ENCODE measurements around the gene PCBP3.
A peak's percentile ranks its signal among the peaks of the same experiment; 100 is the strongest.
"Not testable (repeated sequence)": the region's sequence is repeated elsewhere in the genome, so short reads cannot be mapped to it uniquely, and the experiment has no call there.

Gene PCBP3

GRCh38 chr21:45975667-45976409 lies 332.3 kb downstream of the PCBP3 start:
- DNase-seq: not testable (repeated sequence)

GRCh38 chr21:45976701-45977311 lies 333.3 kb downstream of the PCBP3 start:
- no peak for DNase-seq

DNA sequence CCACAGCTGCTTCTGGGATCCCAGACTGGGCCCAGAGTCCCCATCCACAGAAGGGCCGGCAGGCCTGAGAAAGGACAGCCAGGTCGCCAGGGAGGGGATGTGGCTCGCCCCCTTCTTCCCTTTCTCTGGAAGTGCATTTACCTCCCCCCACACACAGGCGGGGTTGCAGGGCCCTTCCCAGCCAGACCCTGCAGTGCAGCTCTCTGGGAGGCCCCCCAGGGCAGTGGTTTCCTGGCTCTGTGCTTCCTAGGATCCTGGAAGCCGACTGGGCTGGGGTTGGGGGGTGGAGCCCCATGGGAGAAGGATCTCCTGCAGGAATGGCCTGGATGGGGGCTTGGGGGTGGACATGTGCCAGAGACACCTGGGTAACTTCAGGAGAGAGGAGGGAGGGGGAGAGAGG lies 333.9 kb downstream of the PCBP3 start:
- no peak for DNase-seq

GRCh38 chr21:45979141-45979631 lies 335.7 kb downstream of the PCBP3 start:
- no peak for DNase-seq

DNA sequence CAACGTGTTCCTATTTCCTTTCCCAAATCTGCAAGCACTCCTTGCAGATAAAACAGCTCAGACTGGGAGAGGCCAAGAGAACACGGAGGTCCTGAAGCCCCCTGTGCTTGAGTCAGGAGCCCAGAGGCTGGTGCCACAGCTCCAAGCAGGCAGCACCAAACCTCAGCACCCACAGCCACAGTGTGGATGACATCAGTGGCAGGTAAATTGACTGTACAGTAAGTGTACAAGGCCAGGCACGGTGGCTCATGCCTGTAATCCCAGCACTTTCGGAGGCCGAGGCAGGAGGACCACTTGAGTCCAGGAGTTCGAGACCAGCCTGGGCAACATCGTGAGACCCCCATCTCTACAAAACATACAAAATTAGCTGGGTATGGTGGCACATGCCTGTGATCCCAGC lies 336.1 kb downstream of the PCBP3 start:
- no peak for DNase-seq

DNA sequence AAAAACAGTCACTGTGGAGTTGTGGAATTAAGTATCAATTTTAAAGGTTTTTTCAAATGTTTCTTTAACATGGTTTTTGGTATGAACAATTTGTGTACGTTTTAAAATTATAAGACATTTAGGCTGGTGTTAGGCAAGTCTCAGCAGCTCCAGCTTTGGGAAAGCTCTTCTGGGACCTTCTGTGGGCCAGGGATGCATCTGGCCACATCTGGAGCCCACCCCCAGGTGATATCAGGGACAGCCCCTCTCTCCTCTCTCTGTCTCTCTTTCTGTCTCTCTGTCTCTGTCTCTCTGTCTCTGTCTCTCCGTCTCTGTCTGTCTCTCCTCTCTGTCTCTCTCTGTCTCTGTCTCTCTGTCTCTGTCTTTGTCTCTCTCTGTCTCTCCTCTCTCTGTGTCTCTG lies 336.7 kb downstream of the PCBP3 start:
- no peak for DNase-seq

DNA sequence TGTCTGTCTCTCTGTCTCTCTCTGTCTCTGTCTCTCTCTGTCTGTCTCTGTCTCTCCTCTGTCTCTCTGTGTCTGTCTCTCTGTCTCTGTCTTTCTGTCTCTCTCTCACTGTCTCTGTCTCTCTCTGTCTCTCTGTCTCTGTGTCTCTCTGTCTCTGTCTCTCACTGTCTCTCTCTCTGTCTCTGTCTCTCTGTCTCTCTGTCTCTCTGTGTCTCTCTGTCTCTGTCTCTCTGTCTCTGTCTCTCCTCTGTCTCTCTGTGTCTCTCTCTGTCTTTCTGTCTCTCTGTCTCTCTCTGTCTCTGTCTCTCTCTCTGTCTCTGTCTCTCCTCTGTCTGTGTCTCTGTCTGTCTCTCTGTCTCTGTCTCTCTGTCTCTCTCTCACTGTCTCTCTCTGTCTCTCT lies 337.2 kb downstream of the PCBP3 start:
- DNase-seq: no peak

DNA sequence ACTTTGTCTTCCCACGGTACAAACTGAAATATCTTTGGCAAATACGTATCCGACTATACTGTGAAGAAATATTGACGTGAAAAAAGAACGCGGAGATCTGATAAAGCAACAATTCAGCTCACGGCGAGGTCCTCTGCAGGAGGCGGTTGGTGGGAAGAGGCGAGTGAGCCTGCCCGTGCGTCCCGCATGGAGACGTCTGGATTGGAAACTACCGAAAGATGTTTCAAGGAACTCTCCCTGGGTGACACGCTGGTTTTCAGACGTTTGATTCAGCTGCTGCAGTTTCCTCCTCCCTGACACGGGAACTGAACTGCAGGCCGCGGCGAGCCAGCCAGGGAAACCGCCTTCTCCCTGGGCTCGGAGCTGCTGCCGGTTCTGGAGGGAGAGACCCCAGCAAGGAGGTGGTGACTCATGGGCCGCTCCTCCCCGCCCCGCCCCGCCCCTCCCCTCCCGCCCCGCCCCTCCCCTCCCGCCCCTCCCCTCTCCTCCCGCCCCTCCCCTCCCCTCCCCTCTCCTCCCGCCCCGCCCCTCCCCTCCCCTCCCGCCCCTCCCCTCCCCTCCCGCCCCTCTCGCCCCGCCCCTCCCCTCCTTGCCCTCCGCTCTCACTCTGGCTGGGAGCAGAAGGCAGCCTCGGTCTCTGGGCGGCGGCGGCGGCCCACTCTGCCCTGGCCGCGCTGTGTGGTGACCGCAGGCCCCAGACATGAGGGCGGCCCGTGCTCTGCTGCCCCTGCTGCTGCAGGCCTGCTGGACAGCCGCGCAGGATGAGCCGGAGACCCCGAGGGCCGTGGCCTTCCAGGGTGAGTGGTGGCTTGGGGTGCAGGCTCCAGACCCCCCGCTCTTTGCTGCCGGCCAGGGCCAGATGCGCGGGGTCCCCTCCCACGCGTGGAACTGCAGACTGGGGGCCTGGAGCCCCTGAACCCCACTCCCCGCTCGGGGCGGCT lies 337.9 kb downstream of the PCBP3 start, which contains the start of gene COL6A1:
COL6A1 (plus strand) TSS at position 620 of the 941 bp plus-strand sequence; CDS start at position 701, 81 bp downstream.
- DNase-seq: peak; percentile 57 to 59

- DNase-seq: no peak
Observed at GRCh38 chr21:45982092-45982757, 338.7 kb downstream of the PCBP3 start.

- no peak for DNase-seq
Observed at GRCh38 chr21:45982758-45983648, 339.5 kb downstream of the PCBP3 start.

GRCh38 chr21:45983649-45983965 lies 340.1 kb downstream of the PCBP3 start:
- DNase-seq: no peak

DNA sequence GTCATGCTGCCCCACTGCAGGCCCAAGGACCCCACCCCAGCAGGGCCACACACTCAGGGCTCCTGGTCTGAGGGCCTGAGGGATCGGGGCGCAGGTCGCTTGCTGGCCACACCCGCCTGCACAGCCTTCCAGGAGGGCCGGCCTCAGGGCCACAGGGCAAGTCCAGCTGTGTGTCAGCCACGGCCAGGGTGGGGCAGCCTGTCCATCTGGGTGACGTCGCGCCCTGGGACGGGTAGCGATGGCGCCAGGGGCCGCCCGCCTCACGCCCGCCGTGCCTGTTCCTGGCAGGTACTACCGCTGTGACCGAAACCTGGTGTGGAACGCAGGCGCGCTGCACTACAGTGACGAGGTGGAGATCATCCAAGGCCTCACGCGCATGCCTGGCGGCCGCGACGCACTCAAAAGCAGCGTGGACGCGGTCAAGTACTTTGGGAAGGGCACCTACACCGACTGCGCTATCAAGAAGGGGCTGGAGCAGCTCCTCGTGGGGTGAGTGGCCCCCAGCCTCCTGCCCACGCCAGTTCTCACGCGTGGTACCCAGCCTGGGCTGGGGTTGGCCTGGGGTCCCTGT lies 340.5 kb downstream of the PCBP3 start:
- no peak for DNase-seq

- DNase-seq: no peak
Observed at GRCh38 chr21:45984584-45985095, 341.1 kb downstream of the PCBP3 start.

DNA sequence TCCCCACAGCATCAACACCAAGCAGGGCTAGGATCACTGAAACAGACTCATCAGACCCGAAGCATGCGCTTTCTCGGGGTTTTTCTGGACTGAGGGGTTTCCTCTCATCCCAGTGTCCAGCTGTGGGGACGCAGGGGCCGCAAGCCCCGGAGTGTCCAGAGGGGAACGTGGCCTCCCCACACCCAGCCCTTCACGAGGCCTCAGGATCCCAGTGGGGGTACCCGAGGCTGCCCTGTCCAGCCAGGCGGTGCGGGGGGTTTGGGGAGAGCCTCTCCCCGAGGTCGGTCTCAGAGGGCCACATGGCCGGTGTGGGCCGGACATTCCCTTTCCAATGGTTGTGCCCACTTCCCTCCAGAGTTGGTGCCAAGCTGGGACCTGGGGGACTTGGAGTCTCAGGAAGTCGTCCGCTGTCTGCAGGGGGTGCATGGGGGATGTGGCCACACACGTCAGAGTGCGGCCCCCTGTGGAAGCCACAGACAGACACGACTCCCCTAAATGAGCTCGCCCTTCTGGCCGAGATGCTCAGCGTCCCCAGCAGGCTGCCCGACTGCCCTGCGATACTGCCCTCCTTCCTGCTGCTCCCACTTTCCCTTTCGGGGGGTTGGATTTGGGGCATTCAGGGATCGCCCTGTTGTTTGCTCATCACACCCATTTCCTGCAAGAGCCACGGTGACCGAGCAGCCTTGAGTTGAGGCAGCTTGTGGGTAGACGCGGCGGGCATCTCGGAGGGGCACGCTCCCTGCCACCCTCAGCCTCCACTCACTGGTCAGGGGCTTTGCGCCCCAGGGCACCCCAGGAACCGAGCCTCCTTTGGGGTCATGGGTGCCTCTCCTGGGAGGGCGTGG lies 342.2 kb downstream of the PCBP3 start:
- no peak for DNase-seq

DNA sequence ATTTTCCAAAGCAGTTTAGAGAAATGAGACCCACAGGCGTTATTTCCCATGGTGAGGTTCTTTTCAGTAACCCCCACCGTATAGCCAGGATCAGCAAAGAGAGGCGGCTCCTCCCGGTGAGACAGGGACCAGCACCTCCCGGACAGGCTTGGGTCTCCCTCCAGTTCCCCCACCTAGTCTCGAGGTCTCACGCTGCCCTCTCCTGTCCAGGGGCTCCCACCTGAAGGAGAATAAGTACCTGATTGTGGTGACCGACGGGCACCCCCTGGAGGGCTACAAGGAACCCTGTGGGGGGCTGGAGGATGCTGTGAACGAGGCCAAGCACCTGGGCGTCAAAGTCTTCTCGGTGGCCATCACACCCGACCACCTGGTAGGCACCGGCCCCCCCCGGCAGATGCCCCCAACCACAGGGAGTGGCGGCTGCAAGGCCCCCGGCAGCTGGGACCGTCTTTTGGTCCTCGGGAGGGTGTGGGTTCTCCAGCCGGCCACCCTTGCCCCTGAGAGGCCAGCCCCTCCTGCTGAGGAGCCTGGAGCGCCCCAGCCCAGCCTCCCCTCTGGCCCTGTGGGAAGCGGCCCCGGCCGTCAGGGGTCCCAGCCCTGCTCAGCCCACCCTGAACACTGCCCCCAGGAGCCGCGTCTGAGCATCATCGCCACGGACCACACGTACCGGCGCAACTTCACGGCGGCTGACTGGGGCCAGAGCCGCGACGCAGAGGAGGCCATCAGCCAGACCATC lies 343.0 kb downstream of the PCBP3 start:
- DNase-seq: no peak

GRCh38 chr21:45987121-45987711 lies 343.7 kb downstream of the PCBP3 start:
- no peak for DNase-seq

DNA sequence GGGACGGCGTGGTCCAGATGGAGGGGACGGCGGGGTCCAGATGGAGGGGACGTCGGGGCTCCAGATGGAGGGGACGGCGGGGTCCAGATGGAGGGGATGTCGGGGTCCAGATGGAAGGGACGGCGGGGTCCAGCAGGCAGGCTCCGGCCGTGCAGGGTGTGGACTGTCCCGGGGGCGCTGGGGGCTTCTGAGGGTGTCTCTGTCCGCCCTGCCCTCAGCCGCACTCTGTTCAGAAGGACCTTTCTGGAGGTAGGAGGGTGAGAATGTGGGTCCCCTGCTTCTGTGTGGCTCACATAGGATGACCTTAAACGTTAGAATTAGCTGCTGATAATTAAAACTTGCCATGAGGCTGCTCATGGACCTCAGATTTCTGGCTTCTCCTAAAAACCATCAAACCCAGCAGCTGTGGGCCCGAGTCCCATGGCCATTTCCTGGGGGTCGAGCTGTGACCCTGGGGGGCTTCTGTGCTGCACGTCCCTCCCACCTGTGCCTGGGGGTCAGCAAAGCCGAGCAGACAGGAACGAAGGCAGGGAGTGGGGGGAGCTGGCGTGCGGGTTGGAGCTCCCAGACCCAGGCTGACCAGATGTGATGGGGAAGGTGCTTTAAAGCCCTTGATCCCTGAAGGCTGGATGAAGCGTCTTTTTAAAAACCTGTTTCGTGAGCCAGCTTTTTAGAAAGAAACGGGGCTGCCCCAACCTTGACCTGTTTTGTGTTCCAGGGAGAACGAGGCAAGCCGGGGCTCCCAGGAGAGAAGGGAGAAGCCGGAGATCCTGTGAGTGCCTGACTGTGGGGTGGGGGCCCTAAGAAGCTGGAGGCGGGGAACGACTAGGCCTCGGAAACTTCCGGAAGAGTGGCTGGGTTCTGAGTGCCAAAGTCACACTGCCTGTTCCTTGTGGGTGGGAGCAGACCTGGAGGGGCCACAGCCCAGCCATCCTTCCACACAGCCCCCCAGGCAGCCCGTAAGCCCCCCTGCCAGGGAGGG lies 345.1 kb downstream of the PCBP3 start:
- DNase-seq: no peak

All from CD4-positive, alpha-beta T cell treated with Interleukin-4 for 1 hour (primary cell).